Measurements from ENCODE around the gene CARD10. TPM values are rescaled to one million over a fixed set of nuclear protein-coding genes. Genes with fewer than 3 reads are reported as not detected.
A peak's percentile ranks its signal among the peaks of the same experiment; 100 is the strongest.

The CARD10 gene
- total RNA-seq, 1 experiment from 2014 or later = 17.7 TPM

GRCh38 chr22:37520776-37521191, 1.6 kb upstream of the CARD10 start:
- Mint-ChIP-seq H3K27me3 (ENCODE audit: low read depth) (peaks cover 44% of the 10 kb centered on the region), H3K4me3 (peak overlapping the region in 1 of 2 experiments; percentile 55; a peak in 2 of 5 replicates), H3K27ac (no peak overlapping the region), H3K36me3 (ENCODE audit: insufficient read depth in 1 of 3, low read depth in 3 of 3) (peaks cover 0 to 8% (median 5%) of the 10 kb centered on the region in 3 experiments; a peak in 4 of 7 replicates), H3K4me1 (peaks cover 10 to 16% of the 10 kb centered on the region in 2 experiments), H3K9me3 (peaks cover 0 to 4% of the 10 kb centered on the region in 2 experiments; a peak in 1 of 5 replicates)
- WGBS (ENCODE audit: extremely low coverage, insufficient read length, low lambda C conversion rate) = no CpG with 5 or more reads among the region's 10 CpGs
- no peak overlapping the region for H2BK120ac ChIP-seq (ENCODE audit: low read depth, low read length, poor library complexity, severe bottlenecking)
- no peak overlapping the region for H3T11ph ChIP-seq (ENCODE audit: low read length)
- no peak overlapping the region for H3K18ac ChIP-seq (ENCODE audit: insufficient read length, low read depth, low read length)
- TF ChIP-seq, protein P1, sequence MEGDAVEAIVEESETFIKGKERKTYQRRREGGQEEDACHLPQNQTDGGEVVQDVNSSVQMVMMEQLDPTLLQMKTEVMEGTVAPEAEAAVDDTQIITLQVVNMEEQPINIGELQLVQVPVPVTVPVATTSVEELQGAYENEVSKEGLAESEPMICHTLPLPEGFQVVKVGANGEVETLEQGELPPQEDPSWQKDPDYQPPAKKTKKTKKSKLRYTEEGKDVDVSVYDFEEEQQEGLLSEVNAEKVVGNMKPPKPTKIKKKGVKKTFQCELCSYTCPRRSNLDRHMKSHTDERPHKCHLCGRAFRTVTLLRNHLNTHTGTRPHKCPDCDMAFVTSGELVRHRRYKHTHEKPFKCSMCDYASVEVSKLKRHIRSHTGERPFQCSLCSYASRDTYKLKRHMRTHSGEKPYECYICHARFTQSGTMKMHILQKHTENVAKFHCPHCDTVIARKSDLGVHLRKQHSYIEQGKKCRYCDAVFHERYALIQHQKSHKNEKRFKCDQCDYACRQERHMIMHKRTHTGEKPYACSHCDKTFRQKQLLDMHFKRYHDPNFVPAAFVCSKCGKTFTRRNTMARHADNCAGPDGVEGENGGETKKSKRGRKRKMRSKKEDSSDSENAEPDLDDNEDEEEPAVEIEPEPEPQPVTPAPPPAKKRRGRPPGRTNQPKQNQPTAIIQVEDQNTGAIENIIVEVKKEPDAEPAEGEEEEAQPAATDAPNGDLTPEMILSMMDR (conservative IDR thresholded peaks at IDR 0.05) = no peak
- H2BK15ac ChIP-seq (ENCODE audit: low read depth, low read length) = no peak overlapping the region
- no peak overlapping the region for H3K56ac ChIP-seq (ENCODE audit: insufficient read length, low read depth, low read length)
- no peaks in the 10 kb centered on the region for H3K9me3 ChIP-seq (ENCODE audit: control insufficient read depth, low read depth, low read length)
- H2BK12ac ChIP-seq (ENCODE audit: insufficient read length, low read depth, low read length) = no peak overlapping the region
- H3K23ac ChIP-seq (ENCODE audit: insufficient read length, low read depth, low read length) = no peak overlapping the region
- no peak overlapping the region for H2BK20ac ChIP-seq (ENCODE audit: low read depth, low read length, poor library complexity, severe bottlenecking)
- H3K4me2 ChIP-seq (ENCODE audit: insufficient read depth, insufficient read length, low read length) = no peak overlapping the region
- H2AK5ac ChIP-seq (ENCODE audit: insufficient read length, low read length) = no peak overlapping the region
- no peaks in the 10 kb centered on the region for H4K20me1 ChIP-seq (ENCODE audit: control insufficient read depth, insufficient read depth, insufficient read length)
- no peak overlapping the region for H3K14ac ChIP-seq (ENCODE audit: insufficient read depth, low read length)
- no peak overlapping the region for H2BK5ac ChIP-seq (ENCODE audit: insufficient read length, low read length)
- no peaks in the 10 kb centered on the region for H3K79me1 ChIP-seq (ENCODE audit: insufficient read depth, low read depth, low read length, poor library complexity, severe bottlenecking)
- no peak overlapping the region for H4K8ac ChIP-seq (replicated peaks; ENCODE audit: insufficient read length, low read depth, low read length)
- no peak overlapping the region for H3K27ac ChIP-seq (ENCODE audit: insufficient read length, low read depth, low read length)
- H3K4ac ChIP-seq (ENCODE audit: low read depth, low read length) = no peak overlapping the region
- no peak overlapping the region for H4K91ac ChIP-seq (ENCODE audit: insufficient read length, low read depth, low read length)
- no peaks in the 10 kb centered on the region; the same call in 1 of the 2 replicates for H3K4me1 ChIP-seq (ENCODE audit: insufficient read depth, low read length)
- DNase-seq = no peak
- H3K23me2 ChIP-seq (ENCODE audit: insufficient read length, low read depth, low read length, poor library complexity, severe bottlenecking) = peaks cover 4% of the 10 kb centered on the region
- H3K79me2 ChIP-seq (ENCODE audit: insufficient read depth, low read length) = no peaks in the 10 kb centered on the region
- no peak overlapping the region for H3K9ac ChIP-seq (ENCODE audit: extremely low read depth, insufficient read length, low read length)
- H3K27me3 ChIP-seq (ENCODE audit: insufficient read depth, low read length) = no peaks in the 10 kb centered on the region; the same call in 1 of the 2 replicates
- H2AFZ ChIP-seq (ENCODE audit: low read length) = no peak overlapping the region
- H4K5ac ChIP-seq (ENCODE audit: insufficient read length, low read depth, low read length) = no peak overlapping the region
